Measurements from ENCODE around the gene MDN1. TPM values are rescaled to one million over a fixed set of nuclear protein-coding genes. Genes with fewer than 3 reads are reported as not detected.
"Not testable (repeated sequence)": the region's sequence is repeated elsewhere in the genome, so short reads cannot be mapped to it uniquely, and the experiment has no call there.

The MDN1 gene
- polyA plus RNA-seq, 1 donor from 2014 or later = 7.9 TPM

- Mint-ChIP-seq H3K27me3 (no peaks in the 10 kb centered on the region), H3K36me3 (peaks cover 2% of the 10 kb centered on the region), H3K4me1 (peaks cover 16 to 25% (median 17%) of the 10 kb centered on the region in 3 donors), H3K27ac (peak overlapping the region in 1 of 3 donors; percentile 45), H3K9me3 (no peaks in the 10 kb centered on the region), H3K4me3 (no peak overlapping the region)
Observed at GRCh38 chr6:89797317-89797716, 22.3 kb downstream of the MDN1 start.

GRCh38 chr6:89794324-89794723 lies 25.3 kb downstream of the MDN1 start:
- Mint-ChIP-seq H3K4me1 (peaks cover 15 to 25% (median 17%) of the 10 kb centered on the region in 3 donors), H3K27me3 (no peaks in the 10 kb centered on the region), H3K9me3 (no peaks in the 10 kb centered on the region), H3K4me3 (peak overlapping the region in 2 of 4 donors; percentile 35 to 63), H3K27ac (no peak overlapping the region), H3K36me3 (peaks cover 4% of the 10 kb centered on the region)

GRCh38 chr6:89793586-89793985 lies 26.0 kb downstream of the MDN1 start:
- no peaks in the 10 kb centered on the region for H3K9me3 Mint-ChIP-seq
- H3K27ac Mint-ChIP-seq = no peak overlapping the region
- peak overlapping the region in 1 of 4 donors; percentile 63 for H3K4me3 Mint-ChIP-seq
- no peaks in the 10 kb centered on the region for H3K27me3 Mint-ChIP-seq
- peaks cover 15 to 25% (median 17%) of the 10 kb centered on the region in 3 donors for H3K4me1 Mint-ChIP-seq
- H3K36me3 Mint-ChIP-seq = peaks cover 4% of the 10 kb centered on the region

- H3K27me3 Mint-ChIP-seq = no peaks in the 10 kb centered on the region
- H3K36me3 Mint-ChIP-seq = peaks cover 4% of the 10 kb centered on the region
- no peaks in the 10 kb centered on the region for H3K9me3 Mint-ChIP-seq
- H3K27ac Mint-ChIP-seq = no peak overlapping the region
- H3K4me1 Mint-ChIP-seq = peaks cover 15 to 25% (median 21%) of the 10 kb centered on the region in 3 donors
- H3K4me3 Mint-ChIP-seq = no peak overlapping the region
Observed at GRCh38 chr6:89792881-89793280, 26.7 kb downstream of the MDN1 start.

GRCh38 chr6:89790403-89790802 lies 29.2 kb downstream of the MDN1 start:
- Mint-ChIP-seq H3K9me3 (no peaks in the 10 kb centered on the region), H3K4me1 (peaks cover 15 to 22% (median 17%) of the 10 kb centered on the region in 3 donors), H3K36me3 (peaks cover 7% of the 10 kb centered on the region), H3K4me3 (no peak overlapping the region), H3K27ac (no peak overlapping the region), H3K27me3 (no peaks in the 10 kb centered on the region)

- no peaks in the 10 kb centered on the region for H3K9me3 Mint-ChIP-seq
- no peak overlapping the region for H3K4me3 Mint-ChIP-seq
- H3K27me3 Mint-ChIP-seq = no peaks in the 10 kb centered on the region
- H3K4me1 Mint-ChIP-seq = peaks cover 16 to 19% (median 17%) of the 10 kb centered on the region in 3 donors
- peaks cover 7% of the 10 kb centered on the region for H3K36me3 Mint-ChIP-seq
- no peak overlapping the region for H3K27ac Mint-ChIP-seq
Observed at GRCh38 chr6:89789980-89790379, 29.6 kb downstream of the MDN1 start.

- peak overlapping the region in 1 of 4 donors; percentile 52 for H3K4me3 Mint-ChIP-seq
- no peaks in the 10 kb centered on the region for H3K27me3 Mint-ChIP-seq
- peaks cover 0 to 5% (median 3%) of the 10 kb centered on the region in 3 donors for H3K9me3 Mint-ChIP-seq
- peak overlapping the region in 1 of 3 donors; percentile 20 for H3K27ac Mint-ChIP-seq
- H3K4me1 Mint-ChIP-seq = peaks cover 0 to 3% (median 3%) of the 10 kb centered on the region in 3 donors
- peaks cover 14% of the 10 kb centered on the region for H3K36me3 Mint-ChIP-seq
Observed at GRCh38 chr6:89787660-89788328, 31.8 kb downstream of the MDN1 start.

- H3K4me3 Mint-ChIP-seq = no peak overlapping the region
- H3K4me1 Mint-ChIP-seq = peaks cover 0 to 3% (median 1%) of the 10 kb centered on the region in 3 donors
- no peaks in the 10 kb centered on the region for H3K27me3 Mint-ChIP-seq
- peaks cover 17% of the 10 kb centered on the region for H3K36me3 Mint-ChIP-seq
- no peak overlapping the region for H3K27ac Mint-ChIP-seq
- H3K9me3 Mint-ChIP-seq = peaks cover 0 to 5% (median 3%) of the 10 kb centered on the region in 3 donors
Observed at GRCh38 chr6:89786970-89787369, 32.6 kb downstream of the MDN1 start.

GRCh38 chr6:89784838-89785237 lies 34.8 kb downstream of the MDN1 start:
- peaks cover 0 to 5% (median 3%) of the 10 kb centered on the region in 3 donors for H3K9me3 Mint-ChIP-seq
- peaks cover 0 to 3% (median 1%) of the 10 kb centered on the region in 3 donors for H3K4me1 Mint-ChIP-seq
- H3K4me3 Mint-ChIP-seq = no peak overlapping the region
- H3K36me3 Mint-ChIP-seq = peaks cover 22% of the 10 kb centered on the region
- H3K27me3 Mint-ChIP-seq = no peaks in the 10 kb centered on the region
- no peak overlapping the region for H3K27ac Mint-ChIP-seq

GRCh38 chr6:89783293-89783692 lies 36.3 kb downstream of the MDN1 start:
- Mint-ChIP-seq H3K36me3 (peaks cover 23% of the 10 kb centered on the region), H3K27ac (peak overlapping the region in 1 of 3 donors; percentile 35), H3K4me3 (peak overlapping the region in 1 of 4 donors; percentile 77)
- H3K4me1 Mint-ChIP-seq, H3K27me3 Mint-ChIP-seq, H3K9me3 Mint-ChIP-seq: not testable (repeated sequence)

- H3K4me1 Mint-ChIP-seq = peaks cover 0 to 1% (median 0%) of the 10 kb centered on the region in 3 donors
- H3K36me3 Mint-ChIP-seq = peaks cover 25% of the 10 kb centered on the region
- no peak overlapping the region for H3K4me3 Mint-ChIP-seq
- H3K9me3 Mint-ChIP-seq = peaks cover 0 to 5% (median 3%) of the 10 kb centered on the region in 3 donors
- H3K27me3 Mint-ChIP-seq = no peaks in the 10 kb centered on the region
- no peak overlapping the region for H3K27ac Mint-ChIP-seq
Observed at GRCh38 chr6:89782222-89782621, 37.4 kb downstream of the MDN1 start.

- H3K27me3 Mint-ChIP-seq = no peaks in the 10 kb centered on the region
- peaks cover 0 to 5% (median 3%) of the 10 kb centered on the region in 3 donors for H3K9me3 Mint-ChIP-seq
- H3K4me1 Mint-ChIP-seq = peaks cover 0 to 1% (median 0%) of the 10 kb centered on the region in 3 donors
- no peak overlapping the region for H3K27ac Mint-ChIP-seq
- H3K4me3 Mint-ChIP-seq = no peak overlapping the region
- peaks cover 25% of the 10 kb centered on the region for H3K36me3 Mint-ChIP-seq
Observed at GRCh38 chr6:89781070-89782034, 38.2 kb downstream of the MDN1 start.

- H3K27ac Mint-ChIP-seq = no peak overlapping the region
- no peaks in the 10 kb centered on the region for H3K9me3 Mint-ChIP-seq
- H3K27me3 Mint-ChIP-seq = no peaks in the 10 kb centered on the region
- peaks cover 14% of the 10 kb centered on the region for H3K36me3 Mint-ChIP-seq
- no peak overlapping the region for H3K4me3 Mint-ChIP-seq
- H3K4me1 Mint-ChIP-seq = no peaks in the 10 kb centered on the region
Observed at GRCh38 chr6:89777455-89777854, 42.1 kb downstream of the MDN1 start.

GRCh38 chr6:89776583-89777233 lies 42.9 kb downstream of the MDN1 start:
- Mint-ChIP-seq H3K4me3 (no peak overlapping the region), H3K9me3 (no peaks in the 10 kb centered on the region), H3K27me3 (no peaks in the 10 kb centered on the region), H3K27ac (no peak overlapping the region), H3K36me3 (peaks cover 14% of the 10 kb centered on the region), H3K4me1 (no peaks in the 10 kb centered on the region)

GRCh38 chr6:89775150-89775549 lies 44.4 kb downstream of the MDN1 start:
- no peak overlapping the region for H3K27ac Mint-ChIP-seq
- no peaks in the 10 kb centered on the region for H3K27me3 Mint-ChIP-seq
- H3K4me3 Mint-ChIP-seq = no peak overlapping the region
- H3K36me3 Mint-ChIP-seq = peaks cover 16% of the 10 kb centered on the region
- no peaks in the 10 kb centered on the region for H3K9me3 Mint-ChIP-seq
- no peaks in the 10 kb centered on the region for H3K4me1 Mint-ChIP-seq

Measured in IgD-negative memory B cell (primary cell).